ENCODE measurements around the gene KIAA1614. TPM values are rescaled to one million over a fixed set of nuclear protein-coding genes. Genes with fewer than 3 reads are reported as not detected.

KIAA1614 gene
- total RNA-seq, 2 experiments from 2014 or later: 0.06 to 0.80 TPM

DNA sequence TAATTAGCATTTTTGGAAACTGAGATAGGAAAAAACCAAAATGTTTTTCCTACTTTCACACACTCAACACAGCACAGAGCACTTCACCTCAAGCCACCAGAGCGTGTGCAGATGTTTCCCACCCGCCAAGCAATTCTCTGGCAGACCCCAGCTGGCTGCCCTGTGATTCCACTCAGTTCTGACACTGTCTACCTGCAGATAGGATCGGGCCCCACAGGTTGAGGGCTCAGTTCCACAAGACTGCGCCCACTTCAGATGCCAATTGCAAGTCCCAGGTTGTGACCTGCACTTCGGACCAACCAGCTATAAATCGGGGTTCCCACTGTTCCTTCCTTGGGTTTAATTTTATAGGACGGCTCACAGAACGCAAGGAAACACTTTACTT lies 9.9 kb downstream of the KIAA1614 start:
- Histone ChIP-seq H3K79me2 (ENCODE audit: insufficient read depth, low read depth, low read length) (no peaks in the 10 kb centered on the region), H3K9me2 (ENCODE audit: insufficient read depth, low read length) (no peaks in the 10 kb centered on the region), H3K4me1 (ENCODE audit: insufficient read depth, low read length, poor library complexity, severe bottlenecking) (no peaks in the 10 kb centered on the region), H3K9me3 (ENCODE audit: low read length) (no peaks in the 10 kb centered on the region), H3K27ac (ENCODE audit: low read depth, low read length, poor library complexity, severe bottlenecking) (no peak overlapping the region), H3K4me2 (ENCODE audit: low read length) (no peak overlapping the region), H3K4me3 (ENCODE audit: low read depth, low read length, poor library complexity, severe bottlenecking) (no peak overlapping the region), H3K36me3 (ENCODE audit: insufficient read depth, low read length) (no peaks in the 10 kb centered on the region), H2AFZ (ENCODE audit: low read length) (no peak overlapping the region), H4K20me1 (ENCODE audit: insufficient read depth, low read length) (no peaks in the 10 kb centered on the region)
- ChIA-PET CTCF (ENCODE audit: unreplicated experiment) (no interaction called here), POLR2A (interaction anchor here (0.6 to 0.9 kb wide), 3 partner anchors 9 to 1490 kb away, joined by 3 to 5 read pairs (median 5); no protein-coding TSS in a partner anchor)
- intact Hi-C loops (cut with micrococcal nuclease; ENCODE audit: unreplicated experiment): no loop called here
- BruUV-seq (replicated peaks): no TSS peak
- TF ChIP-seq EZH2phosphoT487 (IDR thresholded peaks at IDR 0.05; ENCODE audit: borderline replicate concordance, low read depth, low read length): no peak
- TF ChIP-seq, protein P1, sequence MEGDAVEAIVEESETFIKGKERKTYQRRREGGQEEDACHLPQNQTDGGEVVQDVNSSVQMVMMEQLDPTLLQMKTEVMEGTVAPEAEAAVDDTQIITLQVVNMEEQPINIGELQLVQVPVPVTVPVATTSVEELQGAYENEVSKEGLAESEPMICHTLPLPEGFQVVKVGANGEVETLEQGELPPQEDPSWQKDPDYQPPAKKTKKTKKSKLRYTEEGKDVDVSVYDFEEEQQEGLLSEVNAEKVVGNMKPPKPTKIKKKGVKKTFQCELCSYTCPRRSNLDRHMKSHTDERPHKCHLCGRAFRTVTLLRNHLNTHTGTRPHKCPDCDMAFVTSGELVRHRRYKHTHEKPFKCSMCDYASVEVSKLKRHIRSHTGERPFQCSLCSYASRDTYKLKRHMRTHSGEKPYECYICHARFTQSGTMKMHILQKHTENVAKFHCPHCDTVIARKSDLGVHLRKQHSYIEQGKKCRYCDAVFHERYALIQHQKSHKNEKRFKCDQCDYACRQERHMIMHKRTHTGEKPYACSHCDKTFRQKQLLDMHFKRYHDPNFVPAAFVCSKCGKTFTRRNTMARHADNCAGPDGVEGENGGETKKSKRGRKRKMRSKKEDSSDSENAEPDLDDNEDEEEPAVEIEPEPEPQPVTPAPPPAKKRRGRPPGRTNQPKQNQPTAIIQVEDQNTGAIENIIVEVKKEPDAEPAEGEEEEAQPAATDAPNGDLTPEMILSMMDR (conservative IDR thresholded peaks at IDR 0.05; ENCODE audit: low read length): no peak
- no peak for DNase-seq (ENCODE audit: low spot score)

DNA sequence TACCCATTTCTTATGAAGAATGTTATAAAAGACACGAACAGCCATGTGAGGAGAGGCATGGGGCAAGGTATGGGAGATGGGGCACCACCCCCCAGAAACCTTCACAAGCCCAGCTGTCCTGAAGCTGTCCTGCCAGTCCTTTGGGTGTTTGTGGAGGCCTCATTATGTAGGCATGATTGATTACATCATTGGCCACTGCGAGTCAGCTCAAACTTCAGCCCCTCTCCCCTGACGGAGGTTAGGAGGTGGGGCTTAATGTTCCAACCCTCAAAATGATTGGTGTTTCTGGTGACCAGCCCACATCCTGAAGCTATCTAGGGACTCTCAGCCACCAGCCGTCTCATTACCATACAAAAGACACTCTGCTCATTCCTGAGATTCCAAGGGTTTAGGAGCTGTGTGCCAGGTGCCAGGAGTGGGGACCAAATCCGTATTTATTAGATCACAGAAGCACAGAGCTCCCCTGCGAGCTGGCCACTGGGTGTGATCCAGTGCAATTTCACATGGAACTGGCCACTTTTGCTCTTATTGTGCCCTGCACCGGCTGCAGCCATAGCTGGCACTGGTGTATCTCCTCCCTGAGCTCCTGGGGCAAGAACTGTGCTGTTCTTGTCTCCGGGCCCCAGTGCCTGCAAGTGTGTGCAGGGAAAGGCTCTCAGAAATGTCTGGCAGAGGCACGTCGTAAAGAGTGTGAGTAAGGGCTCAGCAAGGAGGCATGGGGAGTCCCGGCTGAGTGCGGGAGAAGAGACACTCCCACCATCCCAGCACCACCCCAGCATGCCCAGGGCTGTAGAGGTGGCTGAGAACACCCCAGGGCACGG lies 10.5 kb downstream of the KIAA1614 start:
- no peaks in the 10 kb centered on the region for H3K9me3 ChIP-seq (ENCODE audit: low read length)
- H3K4me2 ChIP-seq (ENCODE audit: low read length): no peak overlapping the region
- no TSS peak for BruUV-seq (replicated peaks)
- no peak for DNase-seq (ENCODE audit: low spot score)
- H3K4me3 ChIP-seq (ENCODE audit: low read depth, low read length, poor library complexity, severe bottlenecking): no peak overlapping the region
- intact Hi-C loops (cut with micrococcal nuclease; ENCODE audit: unreplicated experiment): no loop called here
- H4K20me1 ChIP-seq (ENCODE audit: insufficient read depth, low read length): no peaks in the 10 kb centered on the region
- no peak overlapping the region for H3K27ac ChIP-seq (ENCODE audit: low read depth, low read length, poor library complexity, severe bottlenecking)
- no peaks in the 10 kb centered on the region for H3K79me2 ChIP-seq (ENCODE audit: insufficient read depth, low read depth, low read length)
- no peaks in the 10 kb centered on the region for H3K4me1 ChIP-seq (ENCODE audit: insufficient read depth, low read length, poor library complexity, severe bottlenecking)
- H3K9me2 ChIP-seq (ENCODE audit: insufficient read depth, low read length): no peaks in the 10 kb centered on the region
- TF ChIP-seq, protein P1 (conservative IDR thresholded peaks at IDR 0.05; ENCODE audit: low read length): no peak
- no peak for TF ChIP-seq EZH2phosphoT487 (IDR thresholded peaks at IDR 0.05; ENCODE audit: borderline replicate concordance, low read depth, low read length)
- CTCF ChIA-PET (ENCODE audit: unreplicated experiment): no interaction called here
- H3K36me3 ChIP-seq (ENCODE audit: insufficient read depth, low read length): no peaks in the 10 kb centered on the region
- POLR2A ChIA-PET: interaction anchor here (0.5 to 0.9 kb wide), 4 partner anchors 9 to 1489 kb away, joined by 3 to 5 read pairs (median 4); no protein-coding TSS in a partner anchor
- H2AFZ ChIP-seq (ENCODE audit: low read length): no peak overlapping the region

DNA sequence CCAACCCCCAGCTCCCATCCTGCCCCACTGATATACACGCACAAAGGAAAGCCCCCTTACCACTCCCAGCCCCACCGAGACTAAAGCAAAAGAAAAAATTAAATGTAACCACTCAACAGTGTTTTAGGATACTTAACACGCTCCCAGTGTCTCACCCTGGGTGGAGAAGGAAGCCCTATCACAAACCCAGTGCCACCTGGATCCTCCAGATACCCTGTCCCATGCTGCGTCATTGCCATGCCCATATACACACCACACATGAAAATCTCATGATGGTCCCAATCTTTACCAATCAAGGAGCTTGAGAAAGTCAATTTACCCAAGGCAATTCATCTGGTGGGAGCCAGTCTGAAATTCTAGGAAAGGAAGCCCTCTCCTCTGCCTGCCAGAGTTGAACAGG lies 11.2 kb downstream of the KIAA1614 start:
- H4K20me1 ChIP-seq (ENCODE audit: insufficient read depth, low read length): no peaks in the 10 kb centered on the region
- CTCF ChIA-PET (ENCODE audit: unreplicated experiment): no interaction called here
- no peaks in the 10 kb centered on the region for H3K9me3 ChIP-seq (ENCODE audit: low read length)
- no peak for DNase-seq (ENCODE audit: low spot score)
- H3K4me2 ChIP-seq (ENCODE audit: low read length): no peak overlapping the region
- H3K4me1 ChIP-seq (ENCODE audit: insufficient read depth, low read length, poor library complexity, severe bottlenecking): no peaks in the 10 kb centered on the region
- no peaks in the 10 kb centered on the region for H3K9me2 ChIP-seq (ENCODE audit: insufficient read depth, low read length)
- no TSS peak for BruUV-seq (replicated peaks)
- TF ChIP-seq, protein P1 (conservative IDR thresholded peaks at IDR 0.05; ENCODE audit: low read length): no peak
- no peak for TF ChIP-seq EZH2phosphoT487 (IDR thresholded peaks at IDR 0.05; ENCODE audit: borderline replicate concordance, low read depth, low read length)
- H3K27ac ChIP-seq (ENCODE audit: low read depth, low read length, poor library complexity, severe bottlenecking): no peak overlapping the region
- H3K4me3 ChIP-seq (ENCODE audit: low read depth, low read length, poor library complexity, severe bottlenecking): no peak overlapping the region
- H2AFZ ChIP-seq (ENCODE audit: low read length): no peak overlapping the region
- no peaks in the 10 kb centered on the region for H3K36me3 ChIP-seq (ENCODE audit: insufficient read depth, low read length)
- POLR2A ChIA-PET: interaction anchor here (0.5 to 0.9 kb wide), 2 partner anchors 16 to 425 kb away, joined by 3 to 4 read pairs; no protein-coding TSS in a partner anchor
- H3K79me2 ChIP-seq (ENCODE audit: insufficient read depth, low read depth, low read length): no peaks in the 10 kb centered on the region
- intact Hi-C loops (cut with micrococcal nuclease; ENCODE audit: unreplicated experiment): no loop called here
